ENCODE results near the gene C10orf67. TPM values are rescaled to one million over a fixed set of nuclear protein-coding genes. Genes with fewer than 3 reads are reported as not detected.
"Not testable (repeated sequence)": the region's sequence is repeated elsewhere in the genome, so short reads cannot be mapped to it uniquely, and the experiment has no call there.

The C10orf67 gene
- total and polyA plus RNA-seq, 9 donors = 0.04 to 0.37 (median 0.20) TPM; not detected in 1

DNA sequence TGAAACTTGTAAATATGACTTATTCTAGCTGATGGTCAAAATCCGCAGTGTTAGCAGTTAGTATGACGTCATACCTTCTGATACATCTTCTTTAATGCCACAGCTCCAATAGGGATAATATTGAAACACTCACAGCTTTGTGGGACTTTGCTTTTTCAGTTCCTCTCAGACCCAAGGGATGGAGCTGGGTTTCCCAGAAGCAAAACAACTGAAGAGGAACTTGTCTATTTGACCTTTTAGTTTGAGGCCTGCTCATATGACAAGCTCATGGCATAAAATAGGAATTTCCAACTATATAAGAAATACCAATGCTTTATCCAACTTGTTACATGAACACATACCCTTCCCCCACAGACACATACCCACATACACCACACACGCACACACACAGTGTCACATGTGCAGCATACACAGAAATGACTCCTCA is 31.6 kb upstream of the C10orf67 start:
- DNase-seq = peak; percentile 68
- 60% methylated on average over 1 of the region's 3 CpGs for WGBS (ENCODE audit: insufficient coverage)
- Histone ChIP-seq H3K4me3 (ENCODE audit: low read length) (no peak overlapping the region), H3K27ac (ENCODE audit: low read length) (no peak overlapping the region), H3K9me3 (replicated peaks; ENCODE audit: control insufficient read depth, low read depth, low read length) (no peaks in the 10 kb centered on the region), H3K27me3 (ENCODE audit: control insufficient read depth, insufficient read depth, low read length) (no peaks in the 10 kb centered on the region), H3K4me1 (ENCODE audit: control insufficient read depth, insufficient read depth, low read length) (no peaks in the 10 kb centered on the region), H3K36me3 (ENCODE audit: control insufficient read depth, insufficient read depth, low read length) (no peaks in the 10 kb centered on the region)

DNA sequence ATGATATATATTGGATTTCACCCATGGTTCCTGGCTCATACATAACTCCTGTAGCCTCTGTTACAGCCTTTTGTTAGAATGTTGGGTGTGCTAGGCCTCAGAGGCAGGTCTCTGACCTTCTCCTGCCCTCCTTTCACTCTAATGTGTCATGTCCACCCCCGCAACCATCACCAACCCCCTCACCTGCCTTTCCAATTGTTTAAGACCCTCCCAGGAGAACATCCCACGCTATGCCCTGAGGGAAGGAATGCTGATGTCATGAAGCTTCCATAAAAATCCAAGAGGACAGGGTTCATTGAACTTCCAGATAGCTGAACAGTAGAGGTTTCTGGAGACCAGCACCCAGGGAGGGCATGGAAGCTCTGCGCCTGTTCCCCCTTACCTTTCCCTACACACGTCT is 30.8 kb upstream of the C10orf67 start:
- no peak overlapping the region for H3K27ac ChIP-seq (ENCODE audit: low read length)
- H3K4me1 ChIP-seq (ENCODE audit: control insufficient read depth, insufficient read depth, low read length) = peaks cover under 1% of the 10 kb centered on the region
- no CpG with 5 or more reads among the region's 4 CpGs for WGBS (ENCODE audit: insufficient coverage)
- no peaks in the 10 kb centered on the region for H3K9me3 ChIP-seq (replicated peaks; ENCODE audit: control insufficient read depth, low read depth, low read length)
- no peak overlapping the region for H3K4me3 ChIP-seq (ENCODE audit: low read length)
- H3K27me3 ChIP-seq (ENCODE audit: control insufficient read depth, insufficient read depth, low read length) = no peaks in the 10 kb centered on the region
- DNase-seq = no peak
- H3K36me3 ChIP-seq (ENCODE audit: control insufficient read depth, insufficient read depth, low read length) = no peaks in the 10 kb centered on the region

DNA sequence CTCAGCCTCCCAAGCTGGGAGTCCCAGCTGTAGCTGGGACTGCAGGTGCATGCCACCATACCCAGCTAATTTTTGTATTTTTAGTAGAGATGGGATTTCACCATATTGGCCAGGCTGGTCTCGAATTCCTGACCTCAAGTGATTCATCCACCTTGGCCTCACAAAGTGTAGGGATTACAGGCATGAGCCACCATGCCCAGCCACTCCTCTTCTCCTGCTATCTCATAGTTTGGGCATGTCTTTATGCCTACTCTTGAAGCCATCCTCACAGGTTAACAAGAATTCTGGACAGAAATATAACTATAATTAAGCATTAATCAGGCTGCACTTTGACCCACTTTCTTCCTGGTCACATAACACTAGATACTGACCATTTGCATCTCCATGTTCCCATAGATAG is 28.6 kb upstream of the C10orf67 start:
- DNase-seq = no peak
- H3K9me3 ChIP-seq (replicated peaks; ENCODE audit: control insufficient read depth, low read depth, low read length) = no peaks in the 10 kb centered on the region
- H3K36me3 ChIP-seq (ENCODE audit: control insufficient read depth, insufficient read depth, low read length) = no peaks in the 10 kb centered on the region
- no peaks in the 10 kb centered on the region for H3K27me3 ChIP-seq (ENCODE audit: control insufficient read depth, insufficient read depth, low read length)
- H3K27ac ChIP-seq (ENCODE audit: low read length) = no peak overlapping the region
- WGBS (ENCODE audit: insufficient coverage) = no CpG with 5 or more reads among the region's 1 CpG
- H3K4me3 ChIP-seq (ENCODE audit: low read length) = no peak overlapping the region
- H3K4me1 ChIP-seq (ENCODE audit: control insufficient read depth, insufficient read depth, low read length) = peaks cover 3% of the 10 kb centered on the region

DNA sequence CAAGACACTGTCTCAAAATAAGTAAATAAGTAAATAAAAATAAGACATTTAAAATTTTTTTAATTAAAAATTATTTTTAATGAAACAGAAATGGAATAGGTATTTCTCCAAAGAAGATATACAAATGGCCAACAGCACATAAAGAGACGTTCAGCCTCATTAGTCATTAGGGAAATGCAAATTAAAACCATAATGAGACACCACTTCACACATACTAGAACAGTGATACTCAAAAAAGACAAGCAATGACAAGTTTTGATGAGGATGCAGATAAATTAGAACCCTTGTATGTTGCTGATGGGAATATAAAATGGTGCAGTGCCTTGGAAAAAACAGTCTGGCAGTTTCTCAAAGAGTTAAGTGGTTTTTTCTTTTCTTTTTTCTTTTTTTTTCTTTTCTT is 26.5 kb upstream of the C10orf67 start:
- H3K27ac ChIP-seq (ENCODE audit: low read length) = no peak overlapping the region
- peaks cover 3% of the 10 kb centered on the region for H3K4me1 ChIP-seq (ENCODE audit: control insufficient read depth, insufficient read depth, low read length)
- H3K9me3 ChIP-seq (replicated peaks; ENCODE audit: control insufficient read depth, low read depth, low read length) = no peaks in the 10 kb centered on the region
- no peak for DNase-seq
- no CpG with 5 or more reads among the region's 1 CpG for WGBS (ENCODE audit: insufficient coverage)
- H3K4me3 ChIP-seq (ENCODE audit: low read length) = no peak overlapping the region
- no peaks in the 10 kb centered on the region for H3K36me3 ChIP-seq (ENCODE audit: control insufficient read depth, insufficient read depth, low read length)
- H3K27me3 ChIP-seq (ENCODE audit: control insufficient read depth, insufficient read depth, low read length) = no peaks in the 10 kb centered on the region

DNA sequence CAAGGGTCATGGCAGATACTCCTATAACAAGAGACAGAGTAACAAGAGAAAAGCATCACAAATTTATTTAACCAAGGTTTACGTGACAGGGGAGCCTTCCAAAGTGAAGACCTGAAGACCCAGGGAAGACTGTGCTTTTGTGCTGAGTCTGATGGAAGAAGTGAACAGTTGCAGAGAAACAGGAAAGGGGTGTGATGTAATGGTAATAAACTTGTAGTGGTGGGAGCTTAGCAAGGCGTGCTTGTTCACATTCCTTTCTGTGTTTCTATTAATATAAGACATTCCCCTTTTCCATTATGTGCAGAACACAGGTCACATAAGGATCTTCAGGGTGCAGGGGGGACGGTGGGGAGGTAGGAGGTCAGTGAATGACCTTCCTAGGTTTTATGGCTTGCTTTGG is 25.5 kb upstream of the C10orf67 start:
- H3K4me1 ChIP-seq (ENCODE audit: control insufficient read depth, insufficient read depth, low read length) = peaks cover 3% of the 10 kb centered on the region
- H3K9me3 ChIP-seq (replicated peaks; ENCODE audit: control insufficient read depth, low read depth, low read length) = no peaks in the 10 kb centered on the region
- no CpG with 5 or more reads among the region's 3 CpGs for WGBS (ENCODE audit: insufficient coverage)
- no peaks in the 10 kb centered on the region for H3K27me3 ChIP-seq (ENCODE audit: control insufficient read depth, insufficient read depth, low read length)
- H3K4me3 ChIP-seq (ENCODE audit: low read length) = no peak overlapping the region
- no peaks in the 10 kb centered on the region for H3K36me3 ChIP-seq (ENCODE audit: control insufficient read depth, insufficient read depth, low read length)
- no peak overlapping the region for H3K27ac ChIP-seq (ENCODE audit: low read length)
- DNase-seq = peak; percentile 36

- H3K36me3 ChIP-seq (ENCODE audit: control insufficient read depth, insufficient read depth, low read length) = no peaks in the 10 kb centered on the region
- no peak overlapping the region for H3K27ac ChIP-seq (ENCODE audit: low read length)
- H3K9me3 ChIP-seq (replicated peaks; ENCODE audit: control insufficient read depth, low read depth, low read length) = no peaks in the 10 kb centered on the region
- no CpG with 5 or more reads among the region's 7 CpGs for WGBS (ENCODE audit: insufficient coverage)
- H3K27me3 ChIP-seq (ENCODE audit: control insufficient read depth, insufficient read depth, low read length) = no peaks in the 10 kb centered on the region
- peaks cover 3% of the 10 kb centered on the region for H3K4me1 ChIP-seq (ENCODE audit: control insufficient read depth, insufficient read depth, low read length)
- no peak overlapping the region for H3K4me3 ChIP-seq (ENCODE audit: low read length)
- DNase-seq = no peak
Observed at GRCh38 chr10:23368816-23369640, 24.4 kb upstream of the C10orf67 start.

- Histone ChIP-seq H3K36me3 (ENCODE audit: control insufficient read depth, insufficient read depth, low read length) (no peaks in the 10 kb centered on the region), H3K4me1 (ENCODE audit: control insufficient read depth, insufficient read depth, low read length) (peaks cover 3% of the 10 kb centered on the region), H3K27ac (ENCODE audit: low read length) (no peak overlapping the region), H3K9me3 (replicated peaks; ENCODE audit: control insufficient read depth, low read depth, low read length) (no peaks in the 10 kb centered on the region), H3K4me3 (ENCODE audit: low read length) (no peak overlapping the region), H3K27me3 (ENCODE audit: control insufficient read depth, insufficient read depth, low read length) (no peaks in the 10 kb centered on the region)
- no peak for DNase-seq
- WGBS (ENCODE audit: insufficient coverage) = 75% methylated on average over 3 of the region's 6 CpGs
Observed at GRCh38 chr10:23367896-23368595, 23.4 kb upstream of the C10orf67 start.

DNA sequence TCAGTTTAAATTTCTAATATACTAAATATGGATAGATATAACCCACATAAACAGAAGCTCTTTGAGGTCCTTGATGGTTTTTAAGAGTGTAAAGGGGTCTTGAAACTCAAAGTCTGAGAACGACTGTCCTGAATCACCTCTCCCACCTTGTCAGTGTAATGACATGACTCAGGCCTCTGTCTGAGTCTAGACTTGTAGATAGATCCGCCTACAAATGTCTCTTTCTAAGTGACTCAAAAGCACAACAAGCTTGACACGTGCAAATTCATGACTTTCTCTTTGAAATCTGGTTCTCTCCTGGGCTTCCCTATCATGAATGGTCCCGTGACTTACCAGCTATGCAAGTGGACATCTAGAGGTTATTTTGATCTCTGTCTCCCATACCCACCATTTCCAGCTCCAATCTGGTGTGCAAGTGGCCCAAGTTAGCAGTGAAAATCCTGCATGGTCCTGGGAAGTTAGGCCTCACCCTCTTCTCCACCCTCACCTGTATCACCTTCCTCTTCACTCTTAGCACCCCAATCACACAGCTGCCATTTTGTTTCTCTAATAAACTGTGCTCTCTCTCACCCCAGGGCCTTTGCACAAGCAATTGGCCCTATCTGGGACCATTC is 20.9 kb upstream of the C10orf67 start:
- H3K27ac ChIP-seq (ENCODE audit: low read length); H3K27me3 ChIP-seq (ENCODE audit: control insufficient read depth, insufficient read depth, low read length); DNase-seq; H3K36me3 ChIP-seq (ENCODE audit: control insufficient read depth, insufficient read depth, low read length); H3K4me3 ChIP-seq (ENCODE audit: low read length); H3K4me1 ChIP-seq (ENCODE audit: control insufficient read depth, insufficient read depth, low read length); H3K9me3 ChIP-seq (replicated peaks; ENCODE audit: control insufficient read depth, low read depth, low read length): not testable (repeated sequence)
- no CpG with 5 or more reads among the region's 4 CpGs for WGBS (ENCODE audit: insufficient coverage)

DNA sequence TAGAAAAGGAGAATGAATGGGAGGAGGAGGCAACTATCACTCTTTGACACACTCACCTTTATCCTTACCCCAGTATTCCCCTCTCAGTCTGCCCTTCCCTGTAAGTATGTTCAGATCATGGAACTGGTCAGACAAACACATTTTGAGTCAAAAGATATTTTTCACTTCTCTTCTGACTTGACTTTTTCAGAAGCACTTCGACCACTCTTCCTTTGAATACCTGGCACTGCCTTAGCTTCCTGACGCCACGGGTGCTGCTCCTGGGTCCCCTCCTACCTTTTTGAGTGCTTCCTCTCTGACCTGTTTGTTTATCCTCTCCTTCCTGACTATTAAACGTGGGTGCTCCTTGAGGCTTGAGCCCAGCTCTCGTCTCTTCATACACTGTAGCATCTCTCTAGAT is 19.8 kb upstream of the C10orf67 start:
- Histone ChIP-seq H3K9me3 (replicated peaks; ENCODE audit: control insufficient read depth, low read depth, low read length) (no peaks in the 10 kb centered on the region), H3K36me3 (ENCODE audit: control insufficient read depth, insufficient read depth, low read length) (no peaks in the 10 kb centered on the region), H3K27ac (ENCODE audit: low read length) (no peak overlapping the region), H3K4me3 (ENCODE audit: low read length) (no peak overlapping the region), H3K27me3 (ENCODE audit: control insufficient read depth, insufficient read depth, low read length) (no peaks in the 10 kb centered on the region), H3K4me1 (ENCODE audit: control insufficient read depth, insufficient read depth, low read length) (no peaks in the 10 kb centered on the region)
- no peak for DNase-seq
- 56% methylated on average over 4 of the region's 5 CpGs for WGBS (ENCODE audit: insufficient coverage)

GRCh38 chr10:23363793-23364135 is 19.2 kb upstream of the C10orf67 start:
- H3K4me1 ChIP-seq (ENCODE audit: control insufficient read depth, insufficient read depth, low read length) = no peaks in the 10 kb centered on the region
- no peaks in the 10 kb centered on the region for H3K36me3 ChIP-seq (ENCODE audit: control insufficient read depth, insufficient read depth, low read length)
- no peak for DNase-seq
- H3K9me3 ChIP-seq (replicated peaks; ENCODE audit: control insufficient read depth, low read depth, low read length) = no peaks in the 10 kb centered on the region
- H3K27ac ChIP-seq (ENCODE audit: low read length) = no peak overlapping the region
- no peaks in the 10 kb centered on the region for H3K27me3 ChIP-seq (ENCODE audit: control insufficient read depth, insufficient read depth, low read length)
- WGBS (ENCODE audit: insufficient coverage) = 80% methylated on average over 3 of the region's 5 CpGs
- H3K4me3 ChIP-seq (ENCODE audit: low read length) = no peak overlapping the region
